IPS-15b (cell line): ENCODE results near the gene DUSP8.

Experiments used
- H3K27me3 ChIP-seq: one replicate; pipeline ENCODE4 v1.6.1; 2013; ENCODE audit warnings: low read length; ENCODE audit not compliant: control insufficient read depth, insufficient read depth
- H3K36me3 ChIP-seq: one replicate; pipeline ENCODE4 v1.6.1; 2013; ENCODE audit warnings: low read length; ENCODE audit not compliant: control insufficient read depth, insufficient read depth
- H3K4me1 ChIP-seq: one replicate; pipeline ENCODE4 v1.6.1; 2013; ENCODE audit warnings: mild to moderate bottlenecking, low read length; ENCODE audit not compliant: control insufficient read depth, insufficient read depth
- H3K4me3 ChIP-seq: one replicate; pipeline ENCODE4 v1.5.1; 2013; ENCODE audit warnings: low read depth, low read length
- H3K9ac ChIP-seq: one replicate; pipeline ENCODE4 v1.6.1; 2013; ENCODE audit warnings: low read depth, mild to moderate bottlenecking, low read length
- H3K9me3 ChIP-seq: one replicate; pipeline ENCODE4 v1.6.1; 2013; ENCODE audit warnings: mild to moderate bottlenecking, low read length; ENCODE audit not compliant: control insufficient read depth, insufficient read depth

The DUSP8 gene

DNA sequence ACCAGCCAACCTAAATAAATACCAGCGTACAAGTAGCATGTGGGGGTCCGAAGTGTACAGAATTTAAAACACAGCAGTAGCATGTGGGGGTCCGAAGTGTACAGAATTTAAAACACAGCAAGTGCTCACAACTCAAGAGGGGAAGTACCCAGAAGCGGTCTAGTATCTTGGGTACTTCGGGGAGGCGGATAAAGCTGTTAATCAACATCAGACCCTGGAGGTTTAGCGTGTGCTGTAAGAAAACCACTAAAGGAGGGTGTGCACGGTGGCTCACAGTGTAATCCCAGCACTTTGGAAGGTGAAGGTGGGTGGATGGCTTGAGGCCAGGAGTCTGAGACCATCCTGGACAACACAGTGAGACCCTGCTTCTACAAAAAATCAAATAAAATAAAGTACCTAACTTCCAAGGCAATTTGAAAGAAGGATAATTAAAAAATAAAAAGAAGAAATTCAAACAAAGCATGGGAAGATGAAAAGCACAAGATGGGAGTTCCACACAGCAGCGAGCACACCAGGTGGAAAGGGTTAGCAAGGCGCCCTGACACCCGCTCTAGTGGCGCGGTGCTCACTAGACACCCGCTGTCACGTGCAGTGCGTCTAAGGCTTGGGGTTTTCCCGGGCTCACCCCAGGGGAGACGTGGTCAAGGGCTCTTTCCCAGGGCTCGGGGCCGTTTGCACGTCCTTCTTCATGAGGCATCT lies 50.5 kb downstream of the DUSP8 start:
- H3K4me1 ChIP-seq, result no peaks in the 10 kb centered on the region
- H3K36me3 ChIP-seq, result no peaks in the 10 kb centered on the region
- no peak overlapping the region for H3K4me3 ChIP-seq
- no peaks in the 10 kb centered on the region for H3K27me3 ChIP-seq
- no peak overlapping the region for H3K9ac ChIP-seq
- no peaks in the 10 kb centered on the region for H3K9me3 ChIP-seq

DNA sequence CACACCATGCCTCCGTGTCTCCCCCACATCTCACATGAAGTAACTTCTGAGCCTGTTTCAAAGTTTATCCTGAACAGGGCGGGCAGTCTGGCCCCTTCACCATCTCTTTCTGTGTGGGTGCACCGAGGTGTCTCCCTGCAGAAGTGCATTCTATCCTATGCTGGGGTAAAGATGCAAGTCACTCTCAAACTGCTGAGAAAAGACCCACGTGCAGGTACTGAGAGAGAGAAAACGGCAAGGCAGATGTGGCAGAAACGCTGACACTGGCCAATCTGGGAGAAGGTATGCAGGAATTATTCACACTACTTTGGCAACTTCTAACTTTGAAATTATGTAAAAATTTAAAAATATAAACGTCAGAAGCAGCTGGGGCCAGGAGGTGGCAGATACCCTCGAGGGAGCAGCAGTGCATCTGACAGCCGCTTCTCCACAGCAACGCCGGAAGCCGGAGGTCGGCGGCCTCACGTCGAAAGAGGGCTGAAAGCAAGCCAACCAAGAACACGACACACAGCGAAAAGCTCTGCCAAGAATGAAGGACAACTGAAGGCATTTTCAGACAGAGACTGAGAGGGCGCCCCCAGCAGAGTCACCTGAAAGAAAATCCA lies 51.3 kb downstream of the DUSP8 start:
- Histone ChIP-seq H3K9ac (no peak overlapping the region), H3K27me3 (no peaks in the 10 kb centered on the region), H3K4me1 (no peaks in the 10 kb centered on the region), H3K36me3 (no peaks in the 10 kb centered on the region), H3K9me3 (no peaks in the 10 kb centered on the region), H3K4me3 (no peak overlapping the region)

DNA sequence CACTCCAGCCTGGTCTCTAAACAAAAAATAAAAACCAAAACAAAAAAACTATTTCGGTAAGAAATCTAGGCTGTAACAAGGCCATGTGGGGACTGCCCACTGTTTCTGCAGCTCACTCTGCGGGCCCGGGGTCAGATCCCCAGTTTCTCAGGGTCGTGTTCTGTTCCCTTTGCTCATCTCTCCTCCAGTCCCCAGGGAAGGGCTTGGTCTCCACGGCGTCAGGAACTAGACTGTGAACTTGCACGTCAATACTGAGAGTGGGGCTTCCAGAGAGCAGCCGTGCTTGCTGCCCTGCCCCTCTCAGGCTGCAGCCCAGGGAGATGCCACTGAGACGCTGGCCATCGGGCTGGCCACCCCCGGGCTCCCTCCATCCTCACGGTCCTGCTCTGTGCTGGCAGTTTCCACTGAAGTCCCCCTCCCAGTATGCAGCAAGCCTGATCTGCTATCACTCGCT lies 51.8 kb downstream of the DUSP8 start:
- Histone ChIP-seq H3K27me3 (no peaks in the 10 kb centered on the region), H3K4me1 (no peaks in the 10 kb centered on the region), H3K9me3 (no peaks in the 10 kb centered on the region), H3K4me3 (no peak overlapping the region), H3K36me3 (no peaks in the 10 kb centered on the region), H3K9ac (no peak overlapping the region)

DNA sequence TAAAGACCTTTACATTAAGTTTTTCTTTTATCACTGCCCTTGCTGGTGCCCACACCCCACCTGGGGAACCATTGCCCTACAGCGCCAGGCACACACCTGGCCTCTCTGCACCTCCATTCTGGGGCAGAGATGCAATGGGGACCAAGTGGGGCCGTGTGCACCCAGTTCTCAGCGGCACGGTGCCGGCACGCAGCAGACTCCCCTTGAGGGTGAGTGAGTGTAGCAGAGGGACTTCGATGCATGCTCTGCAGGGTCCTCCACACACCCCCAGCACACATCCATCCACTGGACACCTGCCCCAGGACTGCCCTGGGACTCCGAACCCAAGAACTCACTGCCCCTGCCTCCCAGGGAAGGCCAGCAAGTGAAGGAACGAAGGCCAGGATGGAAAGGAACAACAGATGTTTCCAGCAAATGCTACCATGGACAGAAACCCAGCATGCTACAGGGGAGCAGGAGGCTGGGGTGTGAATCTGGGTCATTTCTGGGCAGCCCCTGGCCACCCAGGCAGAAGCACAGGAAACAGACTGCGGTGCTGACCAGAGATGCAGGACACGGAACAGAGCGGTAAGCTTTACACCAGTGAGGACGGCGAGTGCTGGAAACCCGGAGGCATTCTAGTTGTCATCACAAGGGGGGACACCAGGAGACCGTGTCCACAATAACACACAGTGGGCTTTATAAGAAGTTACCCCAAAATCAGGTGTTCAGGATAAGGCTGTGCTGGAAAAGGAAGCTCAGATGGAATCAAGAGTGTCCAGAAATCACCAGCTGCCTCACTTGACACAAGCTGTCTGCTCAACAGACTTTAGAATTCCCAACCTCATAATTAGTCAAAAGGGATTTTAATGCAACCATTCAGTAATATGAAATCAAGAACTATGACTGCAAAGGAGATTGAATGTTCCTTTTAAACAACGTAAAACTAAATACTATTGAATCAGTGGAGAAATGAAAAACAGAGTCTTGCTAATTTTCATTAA lies 52.8 kb downstream of the DUSP8 start:
- H3K4me1 ChIP-seq, result no peaks in the 10 kb centered on the region
- no peak overlapping the region for H3K4me3 ChIP-seq
- no peaks in the 10 kb centered on the region for H3K36me3 ChIP-seq
- no peaks in the 10 kb centered on the region for H3K9me3 ChIP-seq
- H3K9ac ChIP-seq, result no peak overlapping the region
- no peaks in the 10 kb centered on the region for H3K27me3 ChIP-seq

DNA sequence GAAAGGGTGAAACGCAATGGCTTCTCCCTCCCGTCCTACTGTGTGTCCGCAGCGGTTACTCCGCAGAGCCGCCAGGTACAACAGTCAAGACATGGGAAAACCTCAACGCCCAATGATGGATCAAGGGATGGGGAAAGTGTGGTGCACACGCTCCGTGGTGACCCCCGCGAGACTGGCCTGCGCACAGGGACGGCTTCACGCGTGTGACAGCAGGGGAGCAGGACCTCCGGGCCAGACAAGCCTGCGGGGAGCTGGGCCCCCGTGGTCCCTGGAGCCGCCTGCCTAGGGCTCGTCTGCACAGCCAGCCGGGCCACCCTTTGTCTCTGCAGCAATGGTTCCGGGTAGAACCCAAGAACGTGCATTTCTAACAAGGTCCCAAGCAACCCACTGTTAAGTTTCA lies 53.8 kb downstream of the DUSP8 start:
- no peaks in the 10 kb centered on the region for H3K27me3 ChIP-seq
- H3K4me1 ChIP-seq, result peaks cover 3% of the 10 kb centered on the region
- H3K9me3 ChIP-seq, result no peaks in the 10 kb centered on the region
- H3K9ac ChIP-seq, result no peak overlapping the region
- H3K36me3 ChIP-seq, result peaks cover under 1% of the 10 kb centered on the region
- H3K4me3 ChIP-seq, result no peak overlapping the region

DNA sequence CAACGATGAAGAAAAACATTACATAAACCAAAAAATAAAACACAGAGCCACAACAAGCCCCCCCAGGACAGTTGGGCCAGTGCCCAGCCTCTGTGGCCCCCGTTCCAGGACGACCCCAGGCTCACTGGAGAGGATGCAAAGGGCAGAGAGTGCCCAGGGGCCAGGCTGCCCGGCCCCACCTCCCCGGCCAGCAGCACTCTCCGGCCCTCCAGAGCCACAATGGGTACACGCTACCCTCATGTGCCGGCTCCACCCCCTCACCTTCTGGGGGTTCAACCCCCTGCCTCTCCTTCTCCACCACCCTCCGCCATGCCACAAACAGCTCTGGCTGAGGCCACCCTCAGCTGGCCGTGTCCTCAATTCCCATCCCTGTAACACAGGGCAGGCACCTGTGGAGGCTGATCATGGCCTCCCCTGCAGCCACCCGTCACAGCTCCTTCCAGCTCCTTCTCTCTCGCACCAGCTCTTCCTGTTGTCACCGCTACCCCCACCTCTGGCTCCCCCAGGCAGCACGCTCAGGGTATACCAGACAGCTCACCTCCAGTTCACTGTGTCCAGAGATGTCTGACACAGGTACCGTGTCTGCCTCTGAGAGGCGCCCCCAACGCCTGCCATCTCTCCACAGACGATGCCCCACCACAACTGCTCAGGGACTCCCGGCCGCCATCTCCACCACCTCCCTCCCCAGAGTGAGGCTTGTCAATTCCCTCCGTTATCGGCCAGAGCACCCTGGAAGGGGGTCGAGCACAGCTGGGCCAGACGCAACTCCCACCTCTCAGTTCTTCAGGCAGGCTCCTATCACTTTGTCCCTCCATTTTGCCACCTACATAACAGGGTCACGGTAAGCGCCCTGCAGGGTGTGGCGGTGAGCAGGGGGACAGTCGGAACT lies 54.7 kb downstream of the DUSP8 start:
- Histone ChIP-seq H3K27me3 (no peaks in the 10 kb centered on the region), H3K9ac (no peak overlapping the region), H3K4me1 (peaks cover 9% of the 10 kb centered on the region), H3K9me3 (no peaks in the 10 kb centered on the region), H3K4me3 (no peak overlapping the region), H3K36me3 (peaks cover 3% of the 10 kb centered on the region)

DNA sequence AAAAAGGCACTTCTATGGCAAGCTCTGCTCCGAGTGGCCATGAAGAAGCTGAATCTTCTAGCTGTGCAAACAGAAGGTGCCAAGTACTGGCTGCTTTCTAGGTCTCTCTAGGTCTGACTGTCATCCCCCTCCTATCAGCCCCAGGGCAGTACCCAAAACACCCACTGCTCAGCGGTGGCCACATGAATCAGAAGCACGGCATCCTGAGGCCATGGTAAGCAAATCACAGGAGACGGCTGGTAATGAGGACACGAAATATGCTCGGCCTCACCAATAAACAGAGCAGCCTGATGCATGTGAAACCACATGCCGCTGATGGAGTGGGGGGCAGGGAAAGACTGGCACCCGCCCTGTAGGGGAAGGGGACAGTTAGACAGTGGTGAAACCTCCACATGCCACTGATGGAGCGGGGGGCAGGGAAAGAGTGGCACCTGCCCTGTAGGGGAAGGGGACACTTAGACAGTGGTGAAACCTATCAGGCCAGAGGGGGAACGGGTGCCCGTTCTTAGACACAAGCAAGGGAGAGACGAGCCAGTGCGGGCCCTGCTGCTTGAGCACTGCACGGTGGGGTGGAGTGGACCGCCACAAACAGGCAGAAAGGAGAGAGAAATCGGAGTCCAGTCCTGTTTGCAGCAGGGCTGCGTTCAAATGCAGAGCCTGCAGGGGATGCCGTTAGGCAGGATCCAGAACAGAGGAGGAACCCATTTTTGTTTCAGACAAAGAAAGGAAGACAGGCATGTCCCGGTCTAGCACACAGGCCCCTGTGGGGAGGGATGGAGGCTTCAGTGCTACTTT lies 55.6 kb downstream of the DUSP8 start:
- Histone ChIP-seq H3K4me3 (no peak overlapping the region), H3K9ac (no peak overlapping the region), H3K36me3 (peaks cover 3% of the 10 kb centered on the region), H3K4me1 (peaks cover 10% of the 10 kb centered on the region), H3K9me3 (no peaks in the 10 kb centered on the region), H3K27me3 (no peaks in the 10 kb centered on the region)

DNA sequence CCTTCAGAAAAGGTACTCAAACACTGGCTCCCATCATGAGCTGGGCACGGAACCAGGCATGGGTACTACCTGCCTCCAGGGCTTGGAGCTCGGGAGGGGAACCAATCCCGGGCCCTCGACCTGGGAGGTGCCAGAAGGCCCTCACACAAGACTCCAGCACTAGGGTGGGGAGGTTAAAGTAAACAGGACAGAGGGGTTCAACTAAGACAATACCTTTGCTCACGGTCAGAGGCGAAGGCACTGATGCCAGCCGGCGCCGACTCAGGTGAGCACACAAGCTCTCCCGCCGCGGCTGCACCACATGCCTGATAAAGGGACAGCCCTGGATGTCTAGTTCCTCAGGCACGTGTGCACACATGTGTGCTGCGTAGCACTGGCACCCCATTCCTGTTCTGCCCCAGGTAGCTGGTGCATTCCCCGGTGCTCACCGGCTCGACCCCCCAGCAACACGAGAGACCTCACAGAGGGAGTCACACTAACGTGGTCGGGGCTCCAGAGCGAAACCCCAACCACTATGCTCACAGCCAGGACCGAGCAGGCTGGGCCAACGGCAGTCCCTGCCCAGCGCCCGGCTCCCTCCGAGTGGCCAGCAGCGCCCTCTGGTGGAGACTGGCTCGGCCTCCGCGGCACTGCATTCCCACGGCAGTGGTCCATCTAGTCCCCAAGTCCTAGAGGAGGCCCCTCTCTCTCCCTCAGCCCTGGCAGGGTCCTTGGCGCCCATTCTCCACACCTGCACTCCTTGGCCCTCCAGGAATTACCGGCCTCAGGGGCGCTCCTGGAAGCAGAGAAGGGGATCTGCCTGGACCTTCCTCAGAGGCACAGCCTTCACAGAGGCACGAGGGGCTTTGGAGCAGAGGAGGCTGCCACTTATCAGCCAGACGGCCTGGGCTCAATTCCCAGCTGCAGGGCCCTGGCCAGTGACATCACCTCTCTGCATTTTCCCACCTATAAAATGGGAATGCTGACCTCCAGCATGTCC lies 56.7 kb downstream of the DUSP8 start:
- Histone ChIP-seq H3K36me3 (peaks cover 3% of the 10 kb centered on the region), H3K9ac (no peak overlapping the region), H3K27me3 (no peaks in the 10 kb centered on the region), H3K4me1 (peaks cover 10% of the 10 kb centered on the region), H3K9me3 (no peaks in the 10 kb centered on the region), H3K4me3 (no peak overlapping the region)

DNA sequence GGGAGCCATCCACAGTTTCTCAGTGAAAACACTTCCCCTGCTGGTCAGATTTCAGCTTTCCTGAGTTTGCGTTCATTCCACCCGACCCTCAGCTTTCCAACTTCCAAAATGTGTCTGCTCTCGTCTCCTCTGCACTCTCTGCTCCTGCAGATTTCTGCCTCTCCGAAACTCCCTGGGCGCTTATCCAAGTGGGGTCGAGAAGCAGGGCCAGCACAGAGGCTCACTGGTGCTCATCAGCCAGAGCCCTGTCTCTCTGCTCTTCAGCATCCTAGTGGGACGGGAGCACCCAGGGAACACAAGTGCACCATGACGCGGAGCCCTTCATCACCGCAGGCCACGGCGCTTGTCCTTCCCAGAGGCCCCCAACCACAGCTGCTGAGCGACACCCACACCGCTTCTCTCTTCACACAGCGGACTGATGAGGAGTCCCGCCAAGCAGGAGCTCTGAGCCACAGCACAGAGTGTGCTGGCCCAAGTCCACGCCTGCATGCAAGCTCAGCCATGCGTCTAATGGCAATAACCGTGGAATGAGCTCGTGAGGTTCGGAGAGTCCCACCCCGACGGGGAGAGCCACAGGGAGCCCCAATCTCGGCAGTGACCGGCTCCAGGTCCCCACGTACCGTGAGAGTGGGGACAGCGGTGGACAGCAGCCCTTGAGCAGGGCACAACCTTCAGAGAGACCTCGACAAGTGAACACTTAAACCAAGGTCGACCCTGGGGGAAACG lies 57.6 kb downstream of the DUSP8 start:
- Histone ChIP-seq H3K36me3 (peaks cover 3% of the 10 kb centered on the region), H3K9me3 (no peaks in the 10 kb centered on the region), H3K27me3 (no peaks in the 10 kb centered on the region), H3K4me3 (no peak overlapping the region), H3K9ac (no peak overlapping the region), H3K4me1 (peaks cover 10% of the 10 kb centered on the region)
